GM12878 (cell line): ENCODE results near the gene CCDC9B.

Experiments
- CTCF ChIP-seq, 3 experiments: IDR thresholded peaks in 2 of 3; conservative IDR thresholded peaks in 1 of 3; 2 replicates each; pipeline ENCODE4 v1.5.1; 2011; ENCODE audit warnings: low read depth in 3 of 3, low read length in 3 of 3, mild to moderate bottlenecking in 3 of 3, control low read depth in 2 of 3, moderate library complexity in 2 of 3, inconsistent platforms in 1 of 3, mixed read lengths in 1 of 3; ENCODE audit not compliant: control insufficient read depth in 2 of 3, insufficient read depth in 1 of 3; ENCODE audit errors: extremely low read depth in 1 of 3
- ESRRA ChIP-seq: IDR thresholded peaks from 2 replicates; pipeline ENCODE4 v1.6.1; 2012; ENCODE audit warnings: mild to moderate bottlenecking, low read length, improper control_type of control experiment
- ETV6 ChIP-seq, 2 experiments: fragments of 450-650 bp in 1 of 2; IDR thresholded peaks in 1 of 2; conservative IDR thresholded peaks in 1 of 2; 2 replicates each; pipeline ENCODE4 v1.6.1; 2014; ENCODE audit warnings: antibody characterized with exemption in 1 of 2, borderline replicate concordance in 1 of 2, low read depth in 1 of 2, mild to moderate bottlenecking in 1 of 2, moderate library complexity in 1 of 2
- EZH2 ChIP-seq: IDR thresholded peaks from 2 replicates; pipeline ENCODE4 v1.6.1; 2012; ENCODE audit warnings: low read depth, mild to moderate bottlenecking, control low read depth, inconsistent platforms, low read length, borderline replicate concordance; ENCODE audit not compliant: control insufficient read depth
- HDAC2 ChIP-seq: fragments of 200-600 bp; sonication (generic); IDR thresholded peaks from 2 replicates; pipeline ENCODE4 v1.6.1; 2017
- MEF2A ChIP-seq: IDR thresholded peaks from 2 replicates; pipeline ENCODE4 v1.6.1; 2011; ENCODE audit warnings: low read depth, mild to moderate bottlenecking, low read length, moderate library complexity; ENCODE audit not compliant: insufficient read depth
- POLR2A ChIP-seq: IDR thresholded peaks from 2 replicates; pipeline ENCODE4 v1.6.1; 2011; ENCODE audit warnings: low read depth, mild to moderate bottlenecking, low read length
- POU2F2 ChIP-seq: IDR thresholded peaks from 3 replicates; pipeline ENCODE4 v1.6.1; 2011; ENCODE audit warnings: low read depth, mild to moderate bottlenecking, low read length, borderline replicate concordance
- TF ChIP-seq, protein P1 (sequence below): IDR thresholded peaks from 2 replicates; pipeline ENCODE4 v1.6.1; 2012; ENCODE audit warnings: low read depth, low read length, improper control_type of control experiment
- TF ChIP-seq, protein P2 (sequence below): IDR thresholded peaks from 2 replicates; pipeline ENCODE4 v1.6.1; 2012; ENCODE audit warnings: low read depth, low read length, improper control_type of control experiment

- TF ChIP-seq MEF2A (no peak), POLR2A (no peak), ESRRA (no peak), ETV6 (conservative IDR thresholded peaks at IDR 0.05 in 1 of 2, IDR thresholded peaks at IDR 0.05 in 1 of 2; ENCODE audit: borderline replicate concordance in 1 of 2, low read depth in 1 of 2) (no peak), HDAC2 (no peak), CTCF (IDR thresholded peaks at IDR 0.05 in 2 of 3, conservative IDR thresholded peaks at IDR 0.05 in 1 of 3; ENCODE audit: control insufficient read depth in 2 of 3, extremely low read depth in 1 of 3, insufficient read depth in 1 of 3, low read depth in 3 of 3, low read length in 3 of 3) (no peak), EZH2 (no peak), POU2F2 (no peak)
- TF ChIP-seq, protein P1, sequence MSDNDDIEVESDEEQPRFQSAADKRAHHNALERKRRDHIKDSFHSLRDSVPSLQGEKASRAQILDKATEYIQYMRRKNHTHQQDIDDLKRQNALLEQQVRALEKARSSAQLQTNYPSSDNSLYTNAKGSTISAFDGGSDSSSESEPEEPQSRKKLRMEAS = no peak
- TF ChIP-seq, protein P2, sequence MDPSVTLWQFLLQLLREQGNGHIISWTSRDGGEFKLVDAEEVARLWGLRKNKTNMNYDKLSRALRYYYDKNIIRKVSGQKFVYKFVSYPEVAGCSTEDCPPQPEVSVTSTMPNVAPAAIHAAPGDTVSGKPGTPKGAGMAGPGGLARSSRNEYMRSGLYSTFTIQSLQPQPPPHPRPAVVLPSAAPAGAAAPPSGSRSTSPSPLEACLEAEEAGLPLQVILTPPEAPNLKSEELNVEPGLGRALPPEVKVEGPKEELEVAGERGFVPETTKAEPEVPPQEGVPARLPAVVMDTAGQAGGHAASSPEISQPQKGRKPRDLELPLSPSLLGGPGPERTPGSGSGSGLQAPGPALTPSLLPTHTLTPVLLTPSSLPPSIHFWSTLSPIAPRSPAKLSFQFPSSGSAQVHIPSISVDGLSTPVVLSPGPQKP = no peak
Measured at GRCh38 chr15:40345867-40346578, 5.3 kb upstream of the CCDC9B start.
